ENCODE data around the gene PTPRD.
"Not testable (repeated sequence)": the region's sequence is repeated elsewhere in the genome, so short reads cannot be mapped to it uniquely, and the experiment has no call there.

Gene PTPRD

GRCh38 chr9:10354591-10354990, 258.2 kb downstream of the PTPRD start:
- POLR2A ChIA-PET: no interaction called here
- DNase-seq (ENCODE audit: low read depth, low spot score): no peak
- H3K4me3 ChIP-seq (ENCODE audit: low read depth, low read length): no peak overlapping the region
- CTCF ChIA-PET: no interaction called here
- no peak for TF ChIP-seq CTCF (IDR thresholded peaks at IDR 0.05; ENCODE audit: insufficient read depth, low read length, missing control alignments)

GRCh38 chr9:10345621-10346020, 267.2 kb downstream of the PTPRD start:
- H3K4me3 ChIP-seq (ENCODE audit: low read depth, low read length); CTCF ChIA-PET; DNase-seq (ENCODE audit: low read depth, low spot score); POLR2A ChIA-PET: not testable (repeated sequence)

GRCh38 chr9:10341057-10341456, 271.7 kb downstream of the PTPRD start:
- DNase-seq (ENCODE audit: low read depth, low spot score): no peak
- TF ChIP-seq CTCF (IDR thresholded peaks at IDR 0.05; ENCODE audit: insufficient read depth, low read length, missing control alignments): no peak
- ChIA-PET POLR2A (no interaction called here), CTCF (no interaction called here)
- no peak overlapping the region for H3K4me3 ChIP-seq (ENCODE audit: low read depth, low read length)

GRCh38 chr9:10339152-10339551, 273.6 kb downstream of the PTPRD start:
- DNase-seq (ENCODE audit: low read depth, low spot score): no peak
- H3K4me3 ChIP-seq (ENCODE audit: low read depth, low read length): no peak overlapping the region
- CTCF ChIA-PET: no interaction called here
- no peak for TF ChIP-seq CTCF (IDR thresholded peaks at IDR 0.05; ENCODE audit: insufficient read depth, low read length, missing control alignments)
- POLR2A ChIA-PET: no interaction called here

GRCh38 chr9:10331157-10331556, 281.6 kb downstream of the PTPRD start:
- DNase-seq (ENCODE audit: low read depth, low spot score): no peak
- no peak for TF ChIP-seq CTCF (IDR thresholded peaks at IDR 0.05; ENCODE audit: insufficient read depth, low read length, missing control alignments)
- POLR2A ChIA-PET: no interaction called here
- no peak overlapping the region for H3K4me3 ChIP-seq (ENCODE audit: low read depth, low read length)
- CTCF ChIA-PET: no interaction called here

- DNase-seq (ENCODE audit: low read depth, low spot score): no peak
- no peak overlapping the region for H3K4me3 ChIP-seq (ENCODE audit: low read depth, low read length)
- no peak for TF ChIP-seq CTCF (IDR thresholded peaks at IDR 0.05; ENCODE audit: insufficient read depth, low read length, missing control alignments)
- CTCF ChIA-PET: no interaction called here
- POLR2A ChIA-PET: no interaction called here
Observed at GRCh38 chr9:10282084-10282483, 330.7 kb downstream of the PTPRD start.

GRCh38 chr9:10274988-10275387, 337.8 kb downstream of the PTPRD start:
- ChIA-PET CTCF (no interaction called here), POLR2A (no interaction called here)
- DNase-seq (ENCODE audit: low read depth, low spot score): no peak
- H3K4me3 ChIP-seq (ENCODE audit: low read depth, low read length): no peak overlapping the region
- no peak for TF ChIP-seq CTCF (IDR thresholded peaks at IDR 0.05; ENCODE audit: insufficient read depth, low read length, missing control alignments)

Data from AG04449 (cell line).